ENCODE results near the gene MESD. TPM values are rescaled to one million over a fixed set of nuclear protein-coding genes. Genes with fewer than 3 reads are reported as not detected.

MESD gene
- total and polyA plus RNA-seq, 9 of the 15 experiments (the other 6 are each of a cell fraction or from before 2014, with no cell fraction given): 11.3 to 39.7 (median 22.8) TPM

GRCh38 chr15:80940331-80940730, 49.3 kb downstream of the MESD start:
- POLR2A ChIA-PET: interaction anchor here (0.7 kb wide), 1 partner anchor 331 kb away, joined by 3 read pairs; no protein-coding TSS in a partner anchor

More at GRCh38 chr15:80940331-80940730, 49.3 kb downstream of the MESD start:
- intact Hi-C loops (cut with micrococcal nuclease): no loop called here
- Histone ChIP-seq H3K36me3 (ENCODE audit: control insufficient read depth, insufficient read depth, low read length) (0 out of 3 replicates have a peak, but pooled peaks cover 2% of the 10 kb centered on the region), H4K20me1 (replicated peaks; ENCODE audit: control insufficient read depth, insufficient read depth, low read length) (peaks cover 12% of the 10 kb centered on the region; the same call in 1 of the 2 replicates), H3K9me1 (ENCODE audit: control insufficient read depth, insufficient read depth, low read length) (no peaks in the 10 kb centered on the region), H3K79me2 (ENCODE audit: control insufficient read depth, insufficient read depth, low read length) (no peaks in the 10 kb centered on the region), H3K4me2 (ENCODE audit: insufficient read depth, low read length) (no peak overlapping the region), H3K4me1 (replicated peaks in 1 of 2; ENCODE audit: control insufficient read depth in 2 of 2, insufficient read depth in 2 of 2, low read length in 2 of 2) (no peaks in the 10 kb centered on the region; a peak in 1 of 5 replicates), H3K9me3 (replicated peaks; ENCODE audit: control insufficient read depth, insufficient read depth, low read depth, low read length) (no peaks in the 10 kb centered on the region), H3K27me3 (ENCODE audit: control insufficient read depth in 2 of 2, insufficient read depth in 2 of 2, low read length in 2 of 2) (no peaks in the 10 kb centered on the region), H3K4me3 (no peak overlapping the region), H3K9ac (ENCODE audit: insufficient read depth in 1 of 2, low read depth in 2 of 2, low read length in 2 of 2) (no peak overlapping the region), H3K27ac (ENCODE audit: extremely low read depth, low read depth, low read length) (no peak overlapping the region), H2AFZ (ENCODE audit: low read depth, low read length) (no peak overlapping the region)
- CTCF ChIA-PET (ENCODE audit: low intra/inter-chr PET ratio): no interaction called here
- DNase-seq (ENCODE audit: extremely low read depth in 1 of 4, low spot score in 3 of 4) (no peak), FAIRE-seq (no peak), ATAC-seq (no peak)
- in situ Hi-C loops (cut with MboI): no loop called here
- WGBS (ENCODE audit: insufficient coverage, low coverage, missing lambda C conversion rate): 25% methylated on average over 4 of the region's 4 CpGs
- TF ChIP-seq TAF7 (tag; IDR thresholded peaks at IDR 0.05) (no peak), MXD1 (CRISPR knock-in tag; IDR thresholded peaks at IDR 0.05; ENCODE audit: borderline replicate concordance, poor library complexity, severe bottlenecking) (no peak), CEBPZ (IDR thresholded peaks at IDR 0.05; ENCODE audit: borderline replicate concordance, low read depth, low read length) (no peak), KDM1A (IDR thresholded peaks at IDR 0.05) (no peak), FOS (IDR thresholded peaks at IDR 0.05; ENCODE audit: extremely low read depth, insufficient read length) (no peak), ZNF778 (CRISPR knock-in tag; IDR thresholded peaks at IDR 0.05) (no peak), ZC3H11A (IDR thresholded peaks at IDR 0.05; ENCODE audit: low read depth, low read length) (no peak), ZNF764 (CRISPR knock-in tag; IDR thresholded peaks at IDR 0.05; ENCODE audit: low read depth) (no peak), FUS (optimal IDR thresholded peaks at IDR 0.05; ENCODE audit: low read depth, low read length) (no peak), GATAD2A (IDR thresholded peaks at IDR 0.05) (no peak)
- BruUV-seq (replicated peaks): no TSS peak
